HEK293 (cell line): ENCODE measurements around the gene HIVEP2.
A peak's percentile ranks its signal among the peaks of the same experiment; 100 is the strongest.

Source experiments
- CTCF ChIA-PET: fragments of 350-600 bp; formaldehyde crosslinking; extraction: SDS; loops from one replicate; lab custom pipeline; 2021; ENCODE audit warnings: antibody characterized with exemption; lab: Yijun Ruan, JAX
- POLR2A ChIA-PET: fragments of 300-600 bp; formaldehyde crosslinking; extraction: SDS; loops from one replicate; lab custom pipeline; 2020; ENCODE audit warnings: antibody characterized with exemption, inconsistent platforms; lab: Yijun Ruan, JAX
- H3K27ac ChIP-seq: fragments of 200-500 bp; sonication (Bioruptor generic); 2 replicates; pipeline ENCODE4 v1.5.1; 2014; ENCODE audit warnings: low read depth, low read length, control low read depth, inconsistent platforms; ENCODE audit errors: extremely low read depth
- H3K36me3 ChIP-seq, 2 experiments: fragments of 200-500 bp in 1 of 2; sonication (Bioruptor generic) in 1 of 2; 1 replicate in 1 of 2; 2 replicates in 1 of 2; pipeline ENCODE4 v1.5.1; 2014 to 2017; ENCODE audit warnings: inconsistent platforms in 2 of 2, low read length in 2 of 2; ENCODE audit not compliant: control insufficient read depth in 2 of 2, insufficient read depth in 1 of 2
- H3K4me1 ChIP-seq: fragments of 200-500 bp; sonication (Bioruptor generic); 2 replicates; pipeline ENCODE4 v1.5.1; 2014; ENCODE audit warnings: mild to moderate bottlenecking, low read length, inconsistent platforms; ENCODE audit not compliant: control insufficient read depth, insufficient read depth
- H3K4me3 ChIP-seq: 2 replicates; pipeline ENCODE4 v1.5.1; 2011; ENCODE audit warnings: low read depth, mild to moderate bottlenecking, control low read depth, low read length, moderate library complexity
- H3K9me3 ChIP-seq: fragments of 200-500 bp; sonication (Bioruptor generic); 2 replicates; pipeline ENCODE4 v1.5.1; 2014; ENCODE audit warnings: low read depth, low read length, inconsistent platforms; ENCODE audit not compliant: control insufficient read depth, insufficient read depth
- WT1 ChIP-seq: fragments of 450-650 bp; formaldehyde crosslinking; IDR thresholded peaks from 2 replicates; pipeline ENCODE4 v1.5.1; 2016; ENCODE audit warnings: missing biosample characterization, missing genetic modification characterization
- YY1 ChIP-seq: fragments of 450-650 bp; formaldehyde crosslinking; IDR thresholded peaks from 2 replicates; pipeline ENCODE4 v1.5.1; 2018; ENCODE audit warnings: missing biosample characterization, missing genetic modification characterization
- YY2 ChIP-seq: fragments of 450-650 bp; formaldehyde crosslinking; IDR thresholded peaks from 2 replicates; pipeline ENCODE4 v1.5.1; 2016; ENCODE audit warnings: missing biosample characterization, missing genetic modification characterization
- ZNF146 ChIP-seq: fragments of 450-650 bp; formaldehyde crosslinking; IDR thresholded peaks from 2 replicates; pipeline ENCODE4 v1.5.1; 2016; ENCODE audit warnings: missing biosample characterization, missing genetic modification characterization
- ZNF155 ChIP-seq: fragments of 450-650 bp; formaldehyde crosslinking; IDR thresholded peaks from 2 replicates; pipeline ENCODE4 v1.5.1; 2016; ENCODE audit warnings: missing biosample characterization, missing genetic modification characterization
- ZNF16 ChIP-seq: fragments of 450-650 bp; formaldehyde crosslinking; IDR thresholded peaks from 2 replicates; pipeline ENCODE4 v1.5.1; 2016; ENCODE audit warnings: low read depth, missing biosample characterization, missing genetic modification characterization
- ZNF221 ChIP-seq: fragments of 450-650 bp; formaldehyde crosslinking; IDR thresholded peaks from 2 replicates; pipeline ENCODE4 v1.5.1; 2017; ENCODE audit warnings: missing biosample characterization, missing genetic modification characterization, borderline replicate concordance
- ZNF311 ChIP-seq: fragments of 450-650 bp; formaldehyde crosslinking; IDR thresholded peaks from 2 replicates; pipeline ENCODE4 v1.5.1; 2017; ENCODE audit warnings: missing biosample characterization, missing genetic modification characterization, borderline replicate concordance
- ZNF501 ChIP-seq: fragments of 450-650 bp; formaldehyde crosslinking; IDR thresholded peaks from 2 replicates; pipeline ENCODE4 v1.5.1; 2016; ENCODE audit warnings: missing biosample characterization, missing genetic modification characterization
- ZNF843 ChIP-seq: fragments of 450-650 bp; formaldehyde crosslinking; IDR thresholded peaks from 2 replicates; pipeline ENCODE4 v1.5.1; 2016; ENCODE audit warnings: missing biosample characterization, missing genetic modification characterization
- TF ChIP-seq, protein P1 (sequence below): fragments of 450-650 bp; formaldehyde crosslinking; IDR thresholded peaks from 2 replicates; pipeline ENCODE4 v1.5.1; 2016; ENCODE audit warnings: missing biosample characterization, missing genetic modification characterization
- TF ChIP-seq, protein P2 (sequence below): fragments of 450-650 bp; IDR thresholded peaks from 2 replicates; pipeline ENCODE4 v1.5.1; 2018; ENCODE audit warnings: missing biosample characterization, missing genetic modification characterization
- TF ChIP-seq, protein P3 (sequence below): fragments of 450-650 bp; formaldehyde crosslinking; IDR thresholded peaks from 2 replicates; pipeline ENCODE4 v1.5.1; 2016; ENCODE audit warnings: missing biosample characterization, missing genetic modification characterization
- TF ChIP-seq, protein P4 (sequence below): fragments of 450-650 bp; formaldehyde crosslinking; IDR thresholded peaks from 2 replicates; pipeline ENCODE4 v1.5.1; 2017; ENCODE audit warnings: missing biosample characterization, missing genetic modification characterization

Gene HIVEP2

DNA sequence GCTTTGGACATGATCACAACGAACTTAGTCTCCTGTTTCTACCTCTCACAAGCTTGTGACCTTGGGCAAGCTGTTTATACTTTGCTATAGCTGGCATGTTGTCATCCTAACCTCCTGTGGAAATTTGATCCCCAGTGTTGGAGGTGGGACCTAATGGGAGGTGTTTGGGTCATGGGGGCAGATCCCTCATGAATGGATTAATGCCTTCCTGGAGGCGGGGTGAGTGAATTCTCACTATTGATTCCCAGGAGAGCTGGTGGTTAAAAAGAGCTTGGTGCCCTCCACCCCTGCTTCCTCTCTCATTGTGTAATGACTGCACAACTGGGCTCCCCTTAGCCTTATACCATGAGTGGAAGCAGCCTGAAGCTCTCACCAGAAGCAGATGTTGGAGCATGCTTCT is 228.9 kb downstream of the HIVEP2 start (continued):
- TF ChIP-seq, protein P1, sequence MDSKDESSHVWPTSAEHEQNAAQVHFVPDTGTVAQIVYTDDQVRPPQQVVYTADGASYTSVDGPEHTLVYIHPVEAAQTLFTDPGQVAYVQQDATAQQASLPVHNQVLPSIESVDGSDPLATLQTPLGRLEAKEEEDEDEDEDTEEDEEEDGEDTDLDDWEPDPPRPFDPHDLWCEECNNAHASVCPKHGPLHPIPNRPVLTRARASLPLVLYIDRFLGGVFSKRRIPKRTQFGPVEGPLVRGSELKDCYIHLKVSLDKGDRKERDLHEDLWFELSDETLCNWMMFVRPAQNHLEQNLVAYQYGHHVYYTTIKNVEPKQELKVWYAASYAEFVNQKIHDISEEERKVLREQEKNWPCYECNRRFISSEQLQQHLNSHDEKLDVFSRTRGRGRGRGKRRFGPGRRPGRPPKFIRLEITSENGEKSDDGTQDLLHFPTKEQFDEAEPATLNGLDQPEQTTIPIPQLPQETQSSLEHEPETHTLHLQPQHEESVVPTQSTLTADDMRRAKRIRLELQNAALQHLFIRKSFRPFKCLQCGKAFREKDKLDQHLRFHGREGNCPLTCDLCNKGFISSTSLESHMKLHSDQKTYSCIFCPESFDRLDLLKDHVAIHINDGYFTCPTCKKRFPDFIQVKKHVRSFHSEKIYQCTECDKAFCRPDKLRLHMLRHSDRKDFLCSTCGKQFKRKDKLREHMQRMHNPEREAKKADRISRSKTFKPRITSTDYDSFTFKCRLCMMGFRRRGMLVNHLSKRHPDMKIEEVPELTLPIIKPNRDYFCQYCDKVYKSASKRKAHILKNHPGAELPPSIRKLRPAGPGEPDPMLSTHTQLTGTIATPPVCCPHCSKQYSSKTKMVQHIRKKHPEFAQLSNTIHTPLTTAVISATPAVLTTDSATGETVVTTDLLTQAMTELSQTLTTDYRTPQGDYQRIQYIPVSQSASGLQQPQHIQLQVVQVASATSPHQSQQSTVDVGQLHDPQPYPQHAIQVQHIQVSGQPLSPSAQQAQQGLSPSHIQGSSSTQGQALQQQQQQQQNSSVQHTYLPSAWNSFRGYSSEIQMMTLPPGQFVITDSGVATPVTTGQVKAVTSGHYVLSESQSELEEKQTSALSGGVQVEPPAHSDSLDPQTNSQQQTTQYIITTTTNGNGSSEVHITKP (tag by site-specific recombination), result peak; percentile 89
- 0 out of 2 replicates have a peak, but pooled peaks have one; percentile 10 for TF ChIP-seq WT1

DNA sequence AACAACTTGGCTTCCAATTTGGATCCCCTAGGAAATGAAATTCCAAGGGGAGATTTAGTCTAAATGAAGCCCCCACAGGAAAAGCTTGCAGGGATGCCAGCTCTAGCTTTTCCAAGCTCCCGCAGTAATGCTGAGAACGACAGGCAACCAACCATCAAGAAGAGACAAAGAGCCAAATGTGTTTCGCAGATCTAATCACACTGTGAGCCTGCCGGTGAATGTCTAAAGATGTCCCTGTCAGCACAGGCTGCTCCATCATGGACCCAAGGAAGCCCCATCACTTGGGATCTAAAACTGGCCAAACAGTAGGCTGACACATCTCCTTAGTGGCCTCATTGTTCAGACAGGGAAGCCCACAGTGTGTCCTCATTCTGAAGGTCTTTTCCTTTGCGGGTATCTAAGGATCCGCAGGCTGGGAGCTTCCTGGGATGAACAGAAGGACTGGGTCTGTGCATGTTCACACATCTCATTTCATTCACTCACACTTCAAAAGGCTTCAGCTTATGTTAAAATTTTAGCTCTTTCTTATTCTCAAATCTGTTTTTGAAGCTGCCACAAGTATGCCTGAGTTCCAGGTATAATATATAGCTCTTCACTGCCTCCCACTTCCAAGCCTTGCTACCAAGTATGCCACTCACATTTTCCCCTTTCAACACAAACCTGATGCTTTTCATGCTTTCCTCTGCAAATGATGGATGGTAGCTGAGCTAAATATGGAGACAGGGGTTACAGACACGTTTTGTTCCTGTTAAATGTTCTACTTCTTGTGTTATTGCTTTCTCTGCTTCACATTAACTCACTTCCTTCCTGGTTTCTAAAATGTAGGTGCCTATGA is 229.8 kb downstream of the HIVEP2 start:
- no peaks in the 10 kb centered on the region for H3K36me3 ChIP-seq
- TF ChIP-seq ZNF146 (tag by site-specific recombination) (no peak), ZNF501 (tag by site-specific recombination) (no peak), ZNF311 (tag by site-specific recombination) (no peak), ZNF16 (tag by site-specific recombination) (no peak), YY1 (tag by site-specific recombination) (no peak), ZNF221 (no peak), YY2 (no peak), ZNF155 (tag by site-specific recombination) (no peak), ZNF843 (tag by site-specific recombination) (no peak)
- TF ChIP-seq, protein P2, sequence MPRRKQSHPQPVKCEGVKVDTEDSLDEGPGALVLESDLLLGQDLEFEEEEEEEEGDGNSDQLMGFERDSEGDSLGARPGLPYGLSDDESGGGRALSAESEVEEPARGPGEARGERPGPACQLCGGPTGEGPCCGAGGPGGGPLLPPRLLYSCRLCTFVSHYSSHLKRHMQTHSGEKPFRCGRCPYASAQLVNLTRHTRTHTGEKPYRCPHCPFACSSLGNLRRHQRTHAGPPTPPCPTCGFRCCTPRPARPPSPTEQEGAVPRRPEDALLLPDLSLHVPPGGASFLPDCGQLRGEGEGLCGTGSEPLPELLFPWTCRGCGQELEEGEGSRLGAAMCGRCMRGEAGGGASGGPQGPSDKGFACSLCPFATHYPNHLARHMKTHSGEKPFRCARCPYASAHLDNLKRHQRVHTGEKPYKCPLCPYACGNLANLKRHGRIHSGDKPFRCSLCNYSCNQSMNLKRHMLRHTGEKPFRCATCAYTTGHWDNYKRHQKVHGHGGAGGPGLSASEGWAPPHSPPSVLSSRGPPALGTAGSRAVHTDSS (tag by site-specific recombination), result no peak
- TF ChIP-seq, protein P3, sequence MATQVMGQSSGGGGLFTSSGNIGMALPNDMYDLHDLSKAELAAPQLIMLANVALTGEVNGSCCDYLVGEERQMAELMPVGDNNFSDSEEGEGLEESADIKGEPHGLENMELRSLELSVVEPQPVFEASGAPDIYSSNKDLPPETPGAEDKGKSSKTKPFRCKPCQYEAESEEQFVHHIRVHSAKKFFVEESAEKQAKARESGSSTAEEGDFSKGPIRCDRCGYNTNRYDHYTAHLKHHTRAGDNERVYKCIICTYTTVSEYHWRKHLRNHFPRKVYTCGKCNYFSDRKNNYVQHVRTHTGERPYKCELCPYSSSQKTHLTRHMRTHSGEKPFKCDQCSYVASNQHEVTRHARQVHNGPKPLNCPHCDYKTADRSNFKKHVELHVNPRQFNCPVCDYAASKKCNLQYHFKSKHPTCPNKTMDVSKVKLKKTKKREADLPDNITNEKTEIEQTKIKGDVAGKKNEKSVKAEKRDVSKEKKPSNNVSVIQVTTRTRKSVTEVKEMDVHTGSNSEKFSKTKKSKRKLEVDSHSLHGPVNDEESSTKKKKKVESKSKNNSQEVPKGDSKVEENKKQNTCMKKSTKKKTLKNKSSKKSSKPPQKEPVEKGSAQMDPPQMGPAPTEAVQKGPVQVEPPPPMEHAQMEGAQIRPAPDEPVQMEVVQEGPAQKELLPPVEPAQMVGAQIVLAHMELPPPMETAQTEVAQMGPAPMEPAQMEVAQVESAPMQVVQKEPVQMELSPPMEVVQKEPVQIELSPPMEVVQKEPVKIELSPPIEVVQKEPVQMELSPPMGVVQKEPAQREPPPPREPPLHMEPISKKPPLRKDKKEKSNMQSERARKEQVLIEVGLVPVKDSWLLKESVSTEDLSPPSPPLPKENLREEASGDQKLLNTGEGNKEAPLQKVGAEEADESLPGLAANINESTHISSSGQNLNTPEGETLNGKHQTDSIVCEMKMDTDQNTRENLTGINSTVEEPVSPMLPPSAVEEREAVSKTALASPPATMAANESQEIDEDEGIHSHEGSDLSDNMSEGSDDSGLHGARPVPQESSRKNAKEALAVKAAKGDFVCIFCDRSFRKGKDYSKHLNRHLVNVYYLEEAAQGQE (tag by site-specific recombination), result no peak
- TF ChIP-seq, protein P4, sequence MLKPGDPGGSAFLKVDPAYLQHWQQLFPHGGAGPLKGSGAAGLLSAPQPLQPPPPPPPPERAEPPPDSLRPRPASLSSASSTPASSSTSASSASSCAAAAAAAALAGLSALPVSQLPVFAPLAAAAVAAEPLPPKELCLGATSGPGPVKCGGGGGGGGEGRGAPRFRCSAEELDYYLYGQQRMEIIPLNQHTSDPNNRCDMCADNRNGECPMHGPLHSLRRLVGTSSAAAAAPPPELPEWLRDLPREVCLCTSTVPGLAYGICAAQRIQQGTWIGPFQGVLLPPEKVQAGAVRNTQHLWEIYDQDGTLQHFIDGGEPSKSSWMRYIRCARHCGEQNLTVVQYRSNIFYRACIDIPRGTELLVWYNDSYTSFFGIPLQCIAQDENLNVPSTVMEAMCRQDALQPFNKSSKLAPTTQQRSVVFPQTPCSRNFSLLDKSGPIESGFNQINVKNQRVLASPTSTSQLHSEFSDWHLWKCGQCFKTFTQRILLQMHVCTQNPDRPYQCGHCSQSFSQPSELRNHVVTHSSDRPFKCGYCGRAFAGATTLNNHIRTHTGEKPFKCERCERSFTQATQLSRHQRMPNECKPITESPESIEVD (tag by site-specific recombination), result no peak
- H3K9me3 ChIP-seq, result no peaks in the 10 kb centered on the region
- H3K27ac ChIP-seq, result no peak overlapping the region
- ChIA-PET CTCF (interaction anchor here (0.6 to 0.9 kb wide), 2 partner anchors 23 to 206 kb away, joined by 3 to 4 read pairs; no protein-coding TSS in a partner anchor), POLR2A (interaction anchor here (0.6 to 1.4 kb wide), 2 partner anchors 17 to 39 kb away, joined by 3 to 4 read pairs; no protein-coding TSS in a partner anchor)
- peaks cover 6% of the 10 kb centered on the region; the same call in 1 of the 2 replicates for H3K4me1 ChIP-seq
- H3K4me3 ChIP-seq, result no peak overlapping the region
